Pancreas (tissue), 10 donors: ENCODE data around the gene GAL3ST2. TPM values are rescaled to one million over a fixed set of nuclear protein-coding genes. Genes with fewer than 3 reads are reported as not detected.

Experiments used
- ATAC-seq, 4 donors: fragments of 200-7000 bp; cut with Tn5 transposase; one replicate each; pipeline versions ENCODE4 v1.8.0 to v1.9.1; 2020; ENCODE audit warnings: mild to moderate bottlenecking in 4 of 4, moderate library complexity in 4 of 4
- DNase-seq, 6 donors: peaks; one replicate each; pipeline ENCODE4 v3.0.0-alpha.2; 2020
- FAIRE-seq: peaks from 2 replicates; lab custom pipeline; 2012; peaks lifted over from hg19 to GRCh38; lab: Jason Lieb, UNC
- H3K27ac ChIP-seq, 4 donors: fragments of 200-600 bp; sonication (generic); 1 replicate in 3 of 4; 2 replicates in 1 of 4; pipeline versions ENCODE4 v1.5.0 to v1.8.0; 2020
- H3K27me3 ChIP-seq, 4 donors: fragments of 200-600 bp; one replicate each; pipeline ENCODE4 v1.8.0; 2021
- H3K36me3 ChIP-seq, 3 donors: fragments of 200-600 bp; sonication (generic) in 1 of 3; one replicate each; pipeline versions ENCODE4 v1.5.0 to v1.8.0; 2020 to 2021
- H3K4me1 ChIP-seq, 3 donors: fragments of 200-600 bp; one replicate each; pipeline ENCODE4 v1.8.0; 2021
- H3K4me3 ChIP-seq, 4 donors: fragments of 200-600 bp; sonication (generic) in 2 of 4; one replicate each; pipeline versions ENCODE4 v1.5.0 to v1.8.0; 2020 to 2021
- H3K9me3 ChIP-seq, 4 donors: fragments of 200-600 bp; one replicate each; pipeline ENCODE4 v1.8.0; 2021
- CTCF ChIP-seq, 4 donors: fragments of 200-600 bp; sonication (generic) in 3 of 4; IDR thresholded peaks; one replicate each; pipeline versions ENCODE4 v1.5.0 to v1.8.0; 2021; ENCODE audit warnings: antibody characterized with exemption in 4 of 4
- WGBS, 2 donors: extraction: QIAGEN DNeasy Blood & Tissue Kit; methylation state at CpG; one replicate each; pipeline ENCODE4 v1.1.7; 2013; 5-methylcytosine and 5-hydroxymethylcytosine counted together
- intact Hi-C, 3 donors: fragments of 100-400 bp; cut with DNase I; formaldehyde crosslinking; loops; one replicate each; pipeline versions ENCODE4 v1.11.1 to v1.14.2; 2022
- polyA plus RNA-seq, 2 donors: library from polyadenylated mRNA; stranded (reverse); fragments of 200-250 nt; gene quantifications; one replicate each; pipeline ENCODE4 v1.2.3, GENCODE V29; 2013
- total RNA-seq, 6 donors: library from RNA; stranded (reverse); fragmentation: NEBNext Ultra II Directional in 4 of 6; extraction: Animal tissue kit (Norgen Biotek cat#: 25700) in 4 of 6; gene quantifications; one replicate each; pipeline versions ENCODE4 v1.2.1 to v1.2.4, GENCODE V29; 2021 to 2023
- donor health status: healthy with polysubstance abuse.
- donor health status: DM: no; HTN: no; CAD: no; lungs with moderate emphysema.
- donor health status: DM: no; HTN: no; CAD: no.
- donor health status: control.
- donor health status: control.
- donor health status: Bipolar disorder and iron deficiency.
- donor health status: DM: yes; HTN: yes; CAD: no.
- donor health status: DM: no; HTN: no; CAD: no.
- donor health status: DM: no; HTN: no; CAD: no.
- donor health status: DM: yes; HTN: yes; CAD: no.

Gene GAL3ST2
- total and polyA plus RNA-seq, 8 donors = not detected

GRCh38 chr2:241760301-241760771, 16.3 kb upstream of the GAL3ST2 start:
- no peak for ATAC-seq
- 97% methylated on average over 15 to 17 of the region's 17 CpGs for WGBS, 2 donors
- FAIRE-seq = no peak
- no peak for TF ChIP-seq CTCF (IDR thresholded peaks at IDR 0.05)
- no peaks in the 10 kb centered on the region for H3K9me3 ChIP-seq
- intact Hi-C loops = no loop called here
- no peaks in the 10 kb centered on the region for H3K27me3 ChIP-seq
- peak in 1 of 6 donors; percentile 17 for DNase-seq
- peaks cover 0 to 8% (median 0%) of the 10 kb centered on the region in 3 donors for H3K36me3 ChIP-seq
- H3K27ac ChIP-seq = no peak overlapping the region
- H3K4me3 ChIP-seq = no peak overlapping the region
- H3K4me1 ChIP-seq = no peaks in the 10 kb centered on the region

- no peak overlapping the region for H3K27ac ChIP-seq
- no peaks in the 10 kb centered on the region for H3K4me1 ChIP-seq
- ATAC-seq (no peak), DNase-seq (peak in 2 of 6 donors; percentile 9 to 15), FAIRE-seq (no peak)
- H3K27me3 ChIP-seq = no peaks in the 10 kb centered on the region
- 77 to 85% methylated on average over 18 of the region's 18 CpGs for WGBS, 2 donors
- intact Hi-C loops = no loop called here
- H3K4me3 ChIP-seq = no peak overlapping the region
- no peaks in the 10 kb centered on the region for H3K9me3 ChIP-seq
- TF ChIP-seq CTCF (IDR thresholded peaks at IDR 0.05) = no peak
- no peaks in the 10 kb centered on the region for H3K36me3 ChIP-seq
Measured at GRCh38 chr2:241762321-241762932, 14.2 kb upstream of the GAL3ST2 start.

DNA sequence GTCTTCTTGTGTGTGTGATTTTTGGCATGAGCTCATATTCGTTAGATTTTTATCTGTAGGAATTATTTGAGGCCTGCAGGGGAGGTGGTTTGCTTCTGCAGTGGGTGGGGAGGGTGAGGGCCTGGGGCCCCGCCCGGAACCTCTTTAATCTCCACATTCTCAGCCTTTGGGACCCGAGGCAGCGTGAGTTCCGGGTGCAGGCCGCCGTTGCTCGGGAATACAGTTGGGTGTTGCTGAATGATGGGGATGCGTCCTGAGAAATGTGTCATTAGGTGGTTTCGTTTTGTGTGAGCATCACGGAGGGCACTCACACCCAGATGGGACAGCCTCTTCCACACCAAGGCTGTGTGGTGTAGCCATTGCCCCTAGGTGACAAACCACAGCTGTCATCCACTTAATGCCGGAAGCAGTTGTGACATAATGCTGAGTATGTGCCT, 13.7 kb upstream of the GAL3ST2 start:
- TF ChIP-seq CTCF (IDR thresholded peaks at IDR 0.05) = no peak
- intact Hi-C loops = no loop called here
- ATAC-seq (peak in 2 of 4 donors; percentile 32 to 51), FAIRE-seq (no peak), DNase-seq (peak in 1 of 6 donors; percentile 14)
- Histone ChIP-seq H3K27me3 (no peaks in the 10 kb centered on the region), H3K4me1 (no peaks in the 10 kb centered on the region), H3K27ac (no peak overlapping the region), H3K36me3 (no peaks in the 10 kb centered on the region), H3K9me3 (no peaks in the 10 kb centered on the region), H3K4me3 (no peak overlapping the region)
- WGBS, 2 donors = 88 to 91% methylated on average over 13 of the region's 13 CpGs

DNA sequence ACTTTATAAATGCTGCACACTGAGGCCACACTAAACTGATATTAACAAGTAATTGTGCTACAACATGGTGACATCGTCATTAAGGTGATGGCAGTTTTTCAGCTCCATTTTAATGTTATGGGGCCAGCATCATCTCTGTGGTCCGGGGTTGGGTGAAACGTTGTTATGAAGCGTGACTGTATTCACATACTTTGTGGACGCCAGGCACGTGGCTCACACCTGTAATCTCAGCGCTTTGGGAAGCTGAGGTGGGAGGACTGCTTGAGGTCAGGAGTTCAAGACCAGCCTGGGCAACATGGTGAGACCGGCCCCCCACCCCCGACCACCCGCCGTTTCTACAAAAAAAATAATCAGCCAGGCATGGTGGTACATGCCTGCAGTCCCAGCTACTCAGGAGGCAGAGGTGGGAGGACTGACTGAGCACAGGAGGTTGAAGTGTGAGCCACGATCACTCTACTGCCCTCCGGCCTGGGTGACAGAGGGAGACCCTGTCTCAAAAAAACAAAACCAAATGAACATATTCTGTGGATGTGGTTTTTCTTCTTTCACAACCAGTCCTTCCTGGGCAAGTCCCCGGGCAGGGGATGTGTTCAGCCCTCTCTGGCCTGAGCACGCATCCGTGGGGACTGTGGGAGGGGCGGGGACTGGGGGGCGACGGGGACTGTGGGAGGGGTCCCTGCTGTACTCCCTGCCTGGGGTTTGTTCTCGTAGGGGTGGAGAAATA, 12.9 kb upstream of the GAL3ST2 start:
- FAIRE-seq (no peak), DNase-seq (peak in 1 of 6 donors; percentile 18), ATAC-seq (no peak)
- Histone ChIP-seq H3K4me1 (no peaks in the 10 kb centered on the region), H3K36me3 (no peaks in the 10 kb centered on the region), H3K27ac (no peak overlapping the region), H3K9me3 (no peaks in the 10 kb centered on the region), H3K27me3 (no peaks in the 10 kb centered on the region), H3K4me3 (no peak overlapping the region)
- WGBS, 2 donors = 80 to 84% methylated on average over 20 of the region's 20 CpGs
- TF ChIP-seq CTCF (IDR thresholded peaks at IDR 0.05) = no peak
- intact Hi-C loops = no loop called here
